Fibroblast of lung (primary cell): ENCODE results near the gene CCKAR. TPM values are rescaled to one million over a fixed set of nuclear protein-coding genes. Genes with fewer than 3 reads are reported as not detected.

ENCODE experiments used
- DNase-seq, 2 donors: peaks; one replicate each; pipeline versions ENCODE4 v3.0.0 to v3.0.0-alpha.2; 2010; ENCODE audit warnings: low read depth in 2 of 2
- H2AFZ ChIP-seq: 2 replicates; pipeline ENCODE4 v1.5.1; 2012; ENCODE audit warnings: low read length, control low read depth, inconsistent platforms
- H3K27ac ChIP-seq: 2 replicates; pipeline ENCODE4 v1.5.1; 2011; ENCODE audit warnings: low read length, control low read depth; ENCODE audit not compliant: insufficient read depth
- H3K27me3 ChIP-seq: 2 replicates; pipeline ENCODE4 v1.5.1; 2011; ENCODE audit warnings: mild to moderate bottlenecking, low read length; ENCODE audit not compliant: control insufficient read depth, insufficient read depth
- H3K36me3 ChIP-seq: 2 replicates; pipeline ENCODE4 v1.5.1; 2011; ENCODE audit warnings: low read length; ENCODE audit not compliant: control insufficient read depth, insufficient read depth
- H3K4me1 ChIP-seq: 2 replicates; pipeline ENCODE4 v1.5.1; 2011; ENCODE audit warnings: low read length; ENCODE audit not compliant: control insufficient read depth, insufficient read depth; ENCODE audit errors: extremely low read depth
- H3K4me2 ChIP-seq: 2 replicates; pipeline ENCODE4 v1.5.1; 2011; ENCODE audit warnings: low read length, control low read depth; ENCODE audit not compliant: insufficient read depth; ENCODE audit errors: extremely low read depth
- H3K4me3 ChIP-seq, 4 experiments: fragments of 200-600 bp in 1 of 4; sonication (generic) in 1 of 4; replicated peaks in 1 of 4; 2 replicates each; pipeline ENCODE4 v1.5.1; 2011 to 2016; ENCODE audit warnings: low read length in 4 of 4, low read depth in 3 of 4, mild to moderate bottlenecking in 3 of 4, control low read depth in 2 of 4, inconsistent platforms in 1 of 4, mixed read lengths in 1 of 4; ENCODE audit not compliant: insufficient read depth in 1 of 4; ENCODE audit errors: control extremely low read depth in 1 of 4
- H3K79me2 ChIP-seq: 2 replicates; pipeline ENCODE4 v1.5.1; 2012; ENCODE audit warnings: mild to moderate bottlenecking, low read length, inconsistent platforms; ENCODE audit not compliant: control insufficient read depth, insufficient read depth
- H3K9ac ChIP-seq: 2 replicates; pipeline ENCODE4 v1.5.1; 2011; ENCODE audit warnings: mild to moderate bottlenecking, low read length, control low read depth; ENCODE audit not compliant: insufficient read depth
- H3K9me3 ChIP-seq: 2 replicates; pipeline ENCODE4 v1.5.1; 2012; ENCODE audit warnings: low read depth, low read length; ENCODE audit not compliant: control insufficient read depth, insufficient read depth
- H4K20me1 ChIP-seq: 2 replicates; pipeline ENCODE4 v1.5.1; 2011; ENCODE audit warnings: low read length; ENCODE audit not compliant: control insufficient read depth, insufficient read depth; ENCODE audit errors: extremely low read depth
- CTCF ChIP-seq, 2 donors: IDR thresholded peaks in 1 of 2; conservative IDR thresholded peaks in 1 of 2; 1 replicate in 1 of 2; 2 replicates in 1 of 2; pipeline ENCODE4 v1.5.1; 2011 to 2012; ENCODE audit warnings: low read length in 2 of 2, control low read depth in 1 of 2, inconsistent platforms in 1 of 2, low read depth in 1 of 2, mild to moderate bottlenecking in 1 of 2
- EZH2 ChIP-seq: IDR thresholded peaks from 2 replicates; pipeline ENCODE4 v1.5.1; 2012; ENCODE audit warnings: low read length, control low read depth, mild to moderate bottlenecking; ENCODE audit errors: missing control alignments
- polyA plus RNA-seq, 2 donors: library from polyadenylated mRNA; depleted of rRNA in 1 of 2; stranded (reverse) in 1 of 2; unstranded in 1 of 2; fragments of >200 nt; gene quantifications; 2 replicates each; pipeline ENCODE4 v1.2.1, GENCODE V29; 2011 to 2012; ENCODE audit warnings: missing spikeins in 1 of 2
- total RNA-seq: library from RNA; depleted of rRNA; stranded (reverse); fragments of >200 nt; gene quantifications from 2 replicates; pipeline ENCODE4 v1.2.1, GENCODE V29; 2014

Gene CCKAR
- total and polyA plus RNA-seq, 2 donors (not counting 1 experiment from before 2014, with no cell fraction given), result 0.59 to 0.83 TPM

GRCh38 chr4:26530099-26530498 lies 39.8 kb upstream of the CCKAR start:
- Histone ChIP-seq H3K27ac (no peak overlapping the region), H3K9me3 (no peaks in the 10 kb centered on the region), H3K4me3 (no peak overlapping the region), H3K4me1 (no peaks in the 10 kb centered on the region), H3K79me2 (no peaks in the 10 kb centered on the region), H3K27me3 (no peaks in the 10 kb centered on the region), H3K9ac (no peak overlapping the region), H3K36me3 (no peaks in the 10 kb centered on the region), H4K20me1 (no peaks in the 10 kb centered on the region), H3K4me2 (no peak overlapping the region), H2AFZ (no peak overlapping the region)
- no peak for DNase-seq
- no peak for TF ChIP-seq CTCF (conservative IDR thresholded peaks at IDR 0.05 in 1 of 2, IDR thresholded peaks at IDR 0.05 in 1 of 2; ENCODE audit: low read depth in 1 of 2, low read length in 2 of 2)
- no peak for TF ChIP-seq EZH2

- H3K36me3 ChIP-seq, result no peaks in the 10 kb centered on the region
- H3K27me3 ChIP-seq, result no peaks in the 10 kb centered on the region
- no peaks in the 10 kb centered on the region for H3K9me3 ChIP-seq
- H3K4me1 ChIP-seq, result peaks cover 2% of the 10 kb centered on the region
- H3K9ac ChIP-seq, result no peak overlapping the region
- no peak for TF ChIP-seq EZH2
- no peak for TF ChIP-seq CTCF (conservative IDR thresholded peaks at IDR 0.05 in 1 of 2, IDR thresholded peaks at IDR 0.05 in 1 of 2; ENCODE audit: low read depth in 1 of 2, low read length in 2 of 2)
- H4K20me1 ChIP-seq, result no peaks in the 10 kb centered on the region
- no peak overlapping the region for H3K27ac ChIP-seq
- DNase-seq, result no peak
- no peaks in the 10 kb centered on the region for H3K79me2 ChIP-seq
- no peak overlapping the region for H3K4me2 ChIP-seq
- H3K4me3 ChIP-seq, result no peak overlapping the region
- H2AFZ ChIP-seq, result no peak overlapping the region
Measured at GRCh38 chr4:26529479-26529878, 39.2 kb upstream of the CCKAR start.

- H4K20me1 ChIP-seq, result no peaks in the 10 kb centered on the region
- peak in 1 of 2 donors; percentile 56 for DNase-seq
- no peaks in the 10 kb centered on the region for H3K36me3 ChIP-seq
- TF ChIP-seq EZH2, result no peak
- TF ChIP-seq CTCF (conservative IDR thresholded peaks at IDR 0.05 in 1 of 2, IDR thresholded peaks at IDR 0.05 in 1 of 2; ENCODE audit: low read depth in 1 of 2, low read length in 2 of 2), result no peak
- peaks cover 2% of the 10 kb centered on the region for H3K4me1 ChIP-seq
- no peak overlapping the region for H3K4me2 ChIP-seq
- no peaks in the 10 kb centered on the region for H3K9me3 ChIP-seq
- H2AFZ ChIP-seq, result no peak overlapping the region
- no peaks in the 10 kb centered on the region for H3K79me2 ChIP-seq
- H3K27ac ChIP-seq, result no peak overlapping the region
- H3K27me3 ChIP-seq, result no peaks in the 10 kb centered on the region
- H3K4me3 ChIP-seq, result no peak overlapping the region
- no peak overlapping the region for H3K9ac ChIP-seq
Measured at GRCh38 chr4:26525771-26526150, 35.5 kb upstream of the CCKAR start.
